GM21367 (cell line): ENCODE results near the gene CDK6.
"Not testable (repeated sequence)": the region's sequence is repeated elsewhere in the genome, so short reads cannot be mapped to it uniquely, and the experiment has no call there.

Source experiments
- ATAC-seq: cut with Tn5 transposase; IDR thresholded peaks from one replicate; pipeline ENCODE4 v1.9.1; 2021; ENCODE audit not compliant: unreplicated experiment

CDK6 gene

GRCh38 chr7:92604517-92604916 is 231.9 kb downstream of the CDK6 start:
- ATAC-seq = not testable (repeated sequence)

GRCh38 chr7:92603089-92603445 is 233.3 kb downstream of the CDK6 start:
- no peak for ATAC-seq

- no peak for ATAC-seq
These were observed 233.9 kb downstream of the CDK6 start for GRCh38 chr7:92602352-92603088.

- ATAC-seq = peak; percentile 82
These were observed 237.9 kb downstream of the CDK6 start for GRCh38 chr7:92598310-92598981.

- no peak for ATAC-seq
These were observed 241.1 kb downstream of the CDK6 start for GRCh38 chr7:92595281-92595680.

GRCh38 chr7:92594746-92595145 is 241.6 kb downstream of the CDK6 start:
- ATAC-seq = no peak

GRCh38 chr7:92590711-92591310 is 245.6 kb downstream of the CDK6 start:
- ATAC-seq = no peak

- ATAC-seq = no peak
These were observed 247.3 kb downstream of the CDK6 start for GRCh38 chr7:92589056-92589455.

- no peak for ATAC-seq
These were observed 247.8 kb downstream of the CDK6 start for GRCh38 chr7:92588561-92588960.

GRCh38 chr7:92586841-92587240 is 249.5 kb downstream of the CDK6 start:
- ATAC-seq = no peak

GRCh38 chr7:92586403-92586802 is 250.0 kb downstream of the CDK6 start:
- ATAC-seq = no peak

GRCh38 chr7:92584953-92585352 is 251.4 kb downstream of the CDK6 start:
- no peak for ATAC-seq

- ATAC-seq = no peak
These were observed 253.4 kb downstream of the CDK6 start for GRCh38 chr7:92582948-92583347.

GRCh38 chr7:92576296-92576695 is 260.1 kb downstream of the CDK6 start:
- no peak for ATAC-seq

- no peak for ATAC-seq
These were observed 267.2 kb downstream of the CDK6 start for GRCh38 chr7:92569137-92569536.

- ATAC-seq = no peak
These were observed 268.9 kb downstream of the CDK6 start for GRCh38 chr7:92567460-92567859.

- no peak for ATAC-seq
These were observed 273.0 kb downstream of the CDK6 start for GRCh38 chr7:92563345-92563744.

GRCh38 chr7:92560602-92561001 is 275.8 kb downstream of the CDK6 start:
- no peak for ATAC-seq

- no peak for ATAC-seq
These were observed 278.5 kb downstream of the CDK6 start for GRCh38 chr7:92557808-92558362.

GRCh38 chr7:92557249-92557648 is 279.1 kb downstream of the CDK6 start:
- no peak for ATAC-seq
